ENCODE data around the gene YWHAE.
"Not testable (repeated sequence)": the region's sequence is repeated elsewhere in the genome, so short reads cannot be mapped to it uniquely, and the experiment has no call there.

The YWHAE gene

GRCh38 chr17:1412185-1413110 lies 12.4 kb upstream of the YWHAE start:
- no peak for DNase-seq

GRCh38 chr17:1402262-1402586 lies 2.2 kb upstream of the YWHAE start:
- no peak for DNase-seq

GRCh38 chr17:1398931-1399678 lies 917 bp downstream of the YWHAE start:
- DNase-seq = no peak

GRCh38 chr17:1398028-1398427 lies 2.0 kb downstream of the YWHAE start:
- DNase-seq = no peak

- not testable (repeated sequence) for DNase-seq
Measured at GRCh38 chr17:1395876-1396665, 4.0 kb downstream of the YWHAE start.

GRCh38 chr17:1391577-1391976 lies 8.4 kb downstream of the YWHAE start:
- DNase-seq = no peak

- no peak for DNase-seq
Measured at GRCh38 chr17:1390432-1391367, 9.3 kb downstream of the YWHAE start.

GRCh38 chr17:1387490-1388227 lies 12.4 kb downstream of the YWHAE start:
- DNase-seq = not testable (repeated sequence)

- not testable (repeated sequence) for DNase-seq
Measured at GRCh38 chr17:1386675-1387190, 13.3 kb downstream of the YWHAE start.

GRCh38 chr17:1386265-1386664 lies 13.8 kb downstream of the YWHAE start:
- no peak for DNase-seq

GRCh38 chr17:1385861-1386260 lies 14.2 kb downstream of the YWHAE start:
- no peak for DNase-seq

- no peak for DNase-seq
Measured at GRCh38 chr17:1384905-1385435, 15.1 kb downstream of the YWHAE start.

- DNase-seq = no peak
Measured at GRCh38 chr17:1379930-1380313, 20.1 kb downstream of the YWHAE start.

GRCh38 chr17:1379208-1379929 lies 20.7 kb downstream of the YWHAE start:
- no peak for DNase-seq

- DNase-seq = not testable (repeated sequence)
Measured at GRCh38 chr17:1378476-1378860, 21.6 kb downstream of the YWHAE start.

GRCh38 chr17:1377334-1377733 lies 22.7 kb downstream of the YWHAE start:
- DNase-seq = no peak

- DNase-seq = no peak
Measured at GRCh38 chr17:1376061-1376460, 24.0 kb downstream of the YWHAE start.

- no peak for DNase-seq
Measured at GRCh38 chr17:1375615-1376014, 24.4 kb downstream of the YWHAE start.

- DNase-seq = no peak
Measured at GRCh38 chr17:1374431-1375177, 25.4 kb downstream of the YWHAE start.

All from left hindlimb (tissue), 1 donor.